Bronchial smooth muscle cell (primary cell): ENCODE results near the gene FCRL6. TPM values are rescaled to one million over a fixed set of nuclear protein-coding genes. Genes with fewer than 3 reads are reported as not detected.

Experiments
- total RNA-seq: library from RNA; depleted of rRNA; stranded (reverse); fragments of >200 nt; gene quantifications from 2 replicates; pipeline ENCODE4 v1.2.1, GENCODE V29; 2014

FCRL6 gene, protein sequence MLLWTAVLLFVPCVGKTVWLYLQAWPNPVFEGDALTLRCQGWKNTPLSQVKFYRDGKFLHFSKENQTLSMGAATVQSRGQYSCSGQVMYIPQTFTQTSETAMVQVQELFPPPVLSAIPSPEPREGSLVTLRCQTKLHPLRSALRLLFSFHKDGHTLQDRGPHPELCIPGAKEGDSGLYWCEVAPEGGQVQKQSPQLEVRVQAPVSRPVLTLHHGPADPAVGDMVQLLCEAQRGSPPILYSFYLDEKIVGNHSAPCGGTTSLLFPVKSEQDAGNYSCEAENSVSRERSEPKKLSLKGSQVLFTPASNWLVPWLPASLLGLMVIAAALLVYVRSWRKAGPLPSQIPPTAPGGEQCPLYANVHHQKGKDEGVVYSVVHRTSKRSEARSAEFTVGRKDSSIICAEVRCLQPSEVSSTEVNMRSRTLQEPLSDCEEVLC
- total RNA-seq, result not detected in 2 replicates

DNA sequence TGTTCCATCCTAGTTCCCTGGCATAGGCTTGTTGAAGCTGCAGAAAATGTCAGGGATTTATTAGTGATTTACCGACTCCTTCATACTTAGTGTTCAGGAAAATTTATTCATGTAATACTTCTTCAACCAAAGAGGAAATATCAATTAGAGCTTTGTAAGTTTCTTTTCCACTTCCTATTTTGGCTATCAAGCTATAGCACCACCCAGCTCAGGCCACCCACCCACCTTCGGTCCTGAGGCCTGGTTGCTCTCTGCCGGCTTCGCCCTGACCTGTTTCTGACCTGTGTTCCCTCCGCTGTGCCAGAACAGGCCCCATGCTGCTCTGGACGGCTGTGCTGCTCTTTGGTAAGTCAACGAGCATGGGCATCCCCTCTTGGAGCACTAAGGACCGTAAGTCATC, at the start of gene FCRL6:
FCRL6 (plus strand) TSS at position 250 of the 400 bp plus-strand sequence; CDS start at position 315, 65 bp downstream.

DNA sequence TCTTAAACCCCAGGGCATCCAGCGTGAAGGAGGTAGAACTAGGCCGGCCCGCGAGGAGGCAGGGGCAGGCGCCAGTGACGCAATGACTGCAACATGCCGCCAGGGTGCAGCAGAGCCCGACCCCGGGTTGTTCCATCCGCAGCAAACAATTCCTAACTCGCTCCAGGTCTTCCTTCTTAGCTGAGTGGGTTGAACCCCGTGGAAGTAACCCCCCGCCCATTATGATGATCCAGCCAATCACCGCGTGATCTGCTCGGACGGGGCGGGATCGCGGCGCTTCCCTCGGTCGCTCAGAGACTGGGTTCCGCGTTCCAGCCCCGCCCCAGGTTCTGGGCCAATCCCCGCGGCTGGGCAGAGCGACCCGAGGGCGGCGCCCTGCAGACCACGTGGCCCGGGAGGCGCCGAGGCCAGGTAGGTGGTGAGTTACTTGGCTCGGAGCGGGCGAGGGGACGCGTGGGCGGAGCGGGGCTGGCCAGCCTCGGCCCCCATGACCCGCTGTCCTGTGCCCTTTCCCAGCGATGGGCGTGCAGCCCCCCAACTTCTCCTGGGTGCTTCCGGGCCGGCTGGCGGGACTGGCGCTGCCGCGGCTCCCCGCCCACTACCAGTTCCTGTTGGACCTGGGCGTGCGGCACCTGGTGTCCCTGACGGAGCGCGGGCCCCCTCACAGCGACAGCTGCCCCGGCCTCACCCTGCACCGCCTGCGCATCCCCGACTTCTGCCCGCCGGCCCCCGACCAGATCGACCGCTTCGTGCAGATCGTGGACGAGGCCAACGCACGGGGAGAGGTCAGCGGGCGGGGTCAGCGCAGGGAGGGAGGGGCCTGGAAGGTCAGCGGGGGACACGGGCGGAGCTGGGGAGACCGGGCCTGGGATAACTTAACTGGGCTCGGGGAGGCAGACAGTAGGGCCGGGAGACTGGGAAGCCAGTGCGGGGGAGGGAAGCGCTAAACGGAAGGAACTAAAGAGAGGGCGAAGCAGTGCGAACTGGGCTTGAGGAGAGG, 21.3 kb upstream of the FCRL6 start, which contains the start of gene DUSP23:
DUSP23 (plus strand) TSS at position 380 of the 1,000 bp plus-strand sequence; CDS start at position 519, 139 bp downstream.

DNA sequence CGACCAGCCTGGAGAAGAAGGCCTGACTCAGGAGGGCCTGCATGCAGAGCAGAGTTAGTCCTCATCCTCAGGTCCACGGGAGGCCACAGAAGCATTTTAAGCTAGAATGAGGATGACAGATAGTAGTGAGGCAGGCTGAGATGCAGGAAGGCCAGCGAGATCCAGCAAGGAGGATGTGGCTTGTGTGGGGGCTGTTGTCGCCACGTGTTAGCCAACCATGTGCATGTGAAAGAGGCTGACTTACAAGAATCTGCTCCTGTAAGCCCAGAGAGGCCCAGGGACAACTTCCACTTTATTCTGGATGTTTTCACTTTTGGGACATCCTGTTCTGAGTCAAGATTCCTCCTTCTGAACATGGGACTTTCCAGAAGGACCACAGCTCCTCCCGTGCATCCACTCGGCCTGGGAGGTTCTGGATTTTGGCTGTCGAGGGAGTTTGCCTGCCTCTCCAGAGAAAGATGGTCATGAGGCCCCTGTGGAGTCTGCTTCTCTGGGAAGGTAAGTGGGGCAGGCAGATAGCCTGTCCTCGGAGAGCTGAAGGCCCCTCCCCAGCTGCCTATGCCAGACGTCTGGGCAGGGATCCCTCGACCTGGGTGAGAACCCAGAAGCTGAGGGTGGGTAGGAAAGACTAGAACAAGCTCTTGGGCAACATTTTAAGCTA, 24.4 kb downstream of the FCRL6 start, which contains the start of gene SLAMF8:
SLAMF8 (plus strand) TSS at position 433 of the 661 bp plus-strand sequence; CDS start at position 459, 26 bp downstream.

DNA sequence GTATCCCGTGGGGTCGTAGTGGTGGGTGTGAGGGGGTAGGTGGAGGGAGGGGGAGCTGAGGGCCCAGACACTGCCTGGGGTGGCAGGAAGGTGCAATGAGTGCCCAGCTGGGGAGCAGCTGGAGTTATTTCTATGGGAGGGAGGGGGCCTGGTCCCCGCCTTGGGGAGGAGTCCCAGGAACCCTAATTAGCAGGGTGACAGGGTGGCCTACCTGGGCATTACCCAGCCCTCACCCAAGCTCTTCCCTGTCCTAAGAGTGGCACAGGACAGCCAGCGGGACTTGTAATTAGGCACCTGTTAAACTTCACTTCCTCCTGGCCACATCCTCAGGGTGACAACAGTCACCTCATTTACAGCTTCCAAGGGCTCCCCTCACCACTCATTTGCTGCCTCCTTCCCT, 60.4 kb downstream of the FCRL6 start, which contains the start of gene VSIG8:
VSIG8 (minus strand) TSS at position 101 of the 400 bp plus-strand sequence. CDS start 136 bp downstream, outside the sequence.

Other genes with a start within 250 kb of the FCRL6 start
- not detected in 2 replicates for gene APCS, start 214.5 kb upstream of the FCRL6 start, total RNA-seq
- gene CRP, start 87.8 kb upstream of the FCRL6 start, total RNA-seq, result not detected in 2 replicates
- 14.1 and 14.5 TPM in 2 replicates for gene DUSP23, start 21.4 kb upstream of the FCRL6 start, total RNA-seq
- gene SLAMF8, start 24.5 kb downstream of the FCRL6 start, total RNA-seq, result not detected in 2 replicates
- gene VSIG8, start 60.3 kb downstream of the FCRL6 start, total RNA-seq, result under 0.01 TPM in 2 replicates
- 0.79 and 1.0 TPM in 2 replicates for gene CFAP45, start 97.8 kb downstream of the FCRL6 start, total RNA-seq
- 221 and 355 TPM in 2 replicates for gene TAGLN2, start 123.1 kb downstream of the FCRL6 start, total RNA-seq
- gene IGSF9, start 143.3 kb downstream of the FCRL6 start, total RNA-seq, result 0.09 TPM in 1 of 2 replicates, not detected in the other
- not detected in 2 replicates for gene SLAMF9, start 151.9 kb downstream of the FCRL6 start, total RNA-seq
- gene PIGM, start 229.6 kb downstream of the FCRL6 start, total RNA-seq, result 2.8 and 3.2 TPM in 2 replicates